HG02970 (cell line): ENCODE results near the gene KIF18B.

ENCODE experiments used
- ATAC-seq: cut with Tn5 transposase; IDR thresholded peaks from one replicate; pipeline ENCODE4 v1.9.1; 2021; ENCODE audit warnings: mild to moderate bottlenecking, moderate library complexity, moderate number of reproducible peaks; ENCODE audit not compliant: unreplicated experiment, low FRiP score

The KIF18B gene

GRCh38 chr17:44884941-44885340 lies 62.6 kb downstream of the KIF18B start:
- no peak for ATAC-seq

DNA sequence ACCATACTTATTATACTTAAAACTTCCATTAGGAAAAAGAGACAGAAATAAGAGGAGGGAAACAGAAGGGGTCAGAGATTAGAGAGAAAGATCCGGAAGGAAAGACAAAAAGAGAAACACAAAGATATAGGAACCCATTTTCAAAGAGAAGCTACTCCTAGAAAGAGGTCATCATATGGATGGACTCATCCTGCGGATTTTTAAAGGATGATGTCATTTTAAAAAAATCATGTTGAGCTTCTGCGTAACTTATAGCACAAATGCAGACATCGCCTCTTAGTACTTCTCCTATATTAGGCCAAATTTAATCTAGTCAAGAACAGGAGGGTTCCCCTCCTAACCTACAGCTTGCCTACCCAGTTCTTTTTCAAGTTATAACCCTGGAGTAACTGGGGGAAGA lies 66.4 kb downstream of the KIF18B start:
- ATAC-seq, result no peak

GRCh38 chr17:44880062-44880461 lies 67.5 kb downstream of the KIF18B start:
- no peak for ATAC-seq

DNA sequence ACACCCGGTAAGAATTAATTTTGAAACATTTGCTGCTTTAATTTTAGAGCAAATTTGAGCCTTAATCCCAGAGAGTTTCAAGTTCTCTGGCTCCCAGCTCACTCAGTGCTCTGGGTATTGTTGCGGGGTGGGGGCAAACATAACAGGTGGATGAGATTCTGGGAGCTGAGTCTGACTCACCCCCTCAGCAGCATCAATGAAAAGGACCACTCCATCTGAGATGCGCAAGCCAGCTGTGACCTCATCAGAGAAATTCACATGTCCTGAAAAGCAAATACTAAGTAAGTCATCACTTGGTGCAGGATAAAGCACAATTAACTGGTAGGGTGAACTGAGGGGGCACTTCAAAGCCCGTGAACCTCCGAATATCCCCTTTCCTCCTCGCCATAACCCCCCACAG lies 68.2 kb downstream of the KIF18B start:
- ATAC-seq, result no peak

DNA sequence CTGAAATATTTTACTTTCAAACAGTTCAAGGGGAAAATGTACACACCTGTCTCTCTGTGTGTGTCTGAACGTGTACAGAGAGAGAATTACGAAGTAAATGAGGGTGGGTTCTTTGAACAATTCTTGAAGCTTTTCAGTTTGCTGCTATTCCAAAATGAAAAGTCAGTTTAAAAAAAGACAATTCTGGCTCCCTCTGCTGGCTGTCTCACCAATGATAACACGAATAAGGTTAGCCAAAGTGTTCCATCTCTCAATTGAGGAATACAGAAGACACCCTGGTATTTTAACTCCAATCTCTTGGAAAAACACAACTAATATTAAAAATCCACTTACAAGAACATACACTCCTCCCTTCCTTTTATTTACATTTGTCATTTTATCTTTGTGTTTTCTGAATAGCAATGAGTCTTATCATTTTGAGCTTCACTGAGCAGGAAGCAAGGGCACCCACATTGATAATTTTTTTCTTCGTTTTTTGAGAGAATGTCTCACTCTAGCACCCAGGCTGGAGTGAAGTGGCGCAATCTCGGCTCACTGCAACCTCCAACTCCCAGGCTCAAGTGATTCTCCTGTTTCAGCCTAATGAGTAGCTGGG lies 68.8 kb downstream of the KIF18B start:
- no peak for ATAC-seq

GRCh38 chr17:44877121-44877520 lies 70.5 kb downstream of the KIF18B start:
- no peak for ATAC-seq

DNA sequence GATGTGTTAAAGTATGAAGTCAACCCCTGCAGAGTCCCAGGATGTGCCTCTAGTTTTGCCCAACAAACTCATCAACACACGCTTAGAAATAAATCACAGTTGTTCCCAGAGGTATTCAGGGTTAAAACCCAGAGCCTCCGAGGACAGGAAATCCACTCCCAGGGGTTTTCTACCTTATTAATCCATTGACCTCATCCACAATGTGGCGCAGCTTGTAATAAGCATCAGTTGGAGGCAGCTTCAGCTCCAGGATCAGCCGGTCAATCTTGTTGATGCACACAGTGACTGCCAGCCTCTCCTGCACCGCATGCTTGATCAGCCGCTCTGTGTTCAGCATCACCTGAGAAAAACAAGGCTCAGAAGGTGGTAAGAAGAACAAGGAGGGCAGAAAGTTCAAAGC lies 71.8 kb downstream of the KIF18B start:
- ATAC-seq, result no peak
